H4 (cell line): ENCODE measurements around the gene ENSA. TPM values are rescaled to one million over a fixed set of nuclear protein-coding genes. Genes with fewer than 3 reads are reported as not detected.
"Not testable (repeated sequence)": the region's sequence is repeated elsewhere in the genome, so short reads cannot be mapped to it uniquely, and the experiment has no call there.

Experiments
- DNase-seq: peaks from one replicate; pipeline ENCODE4 v3.0.0-alpha.2; 2015; ENCODE audit warnings: low spot score
- total RNA-seq: library from RNA; depleted of rRNA; stranded (reverse); fragments of >200 nt; shearing (Covaris generic); gene quantifications from 2 replicates; pipeline ENCODE4 v1.2.3, GENCODE V29; 2014

The ENSA gene
- total RNA-seq, 1 experiment from 2014 or later: 143 TPM

DNA sequence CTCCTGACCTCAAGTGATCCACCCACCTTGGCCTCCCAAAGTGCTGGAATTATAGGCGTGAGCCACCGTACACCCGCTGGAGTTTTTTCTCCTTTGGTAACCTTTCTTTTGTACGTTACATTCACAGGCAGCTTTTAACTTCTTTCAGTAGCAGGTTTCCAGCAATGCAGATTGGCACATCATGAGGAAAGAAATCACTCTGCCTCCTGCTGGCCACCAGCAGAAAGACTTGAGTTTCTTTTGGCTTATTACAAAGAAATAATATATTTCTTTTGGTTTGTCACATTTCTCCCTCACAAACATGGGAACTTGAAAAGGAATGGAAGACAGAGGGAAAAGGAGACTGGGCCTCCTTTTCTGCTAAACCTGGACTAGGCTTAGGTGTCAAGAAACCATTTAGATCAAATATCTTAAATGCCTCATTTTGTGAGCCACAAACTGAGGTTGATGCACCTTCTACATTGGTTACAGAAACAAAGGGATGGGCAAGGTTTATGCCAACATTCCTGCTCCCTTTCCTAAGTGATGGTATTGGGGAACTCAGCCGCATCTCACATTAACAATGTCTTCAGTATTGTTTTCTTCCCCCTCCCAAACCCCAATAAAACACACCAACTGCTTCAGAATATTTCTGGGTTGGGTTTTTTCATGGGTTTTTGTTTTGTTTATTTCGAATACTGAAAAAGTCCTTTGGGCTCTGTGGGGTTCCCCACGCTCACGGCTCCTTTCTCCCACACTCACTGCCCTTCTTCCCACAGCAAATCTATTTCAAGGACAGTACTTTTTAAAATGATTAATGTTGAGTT is 7.7 kb downstream of the ENSA start:
- DNase-seq: peak; percentile 44

DNA sequence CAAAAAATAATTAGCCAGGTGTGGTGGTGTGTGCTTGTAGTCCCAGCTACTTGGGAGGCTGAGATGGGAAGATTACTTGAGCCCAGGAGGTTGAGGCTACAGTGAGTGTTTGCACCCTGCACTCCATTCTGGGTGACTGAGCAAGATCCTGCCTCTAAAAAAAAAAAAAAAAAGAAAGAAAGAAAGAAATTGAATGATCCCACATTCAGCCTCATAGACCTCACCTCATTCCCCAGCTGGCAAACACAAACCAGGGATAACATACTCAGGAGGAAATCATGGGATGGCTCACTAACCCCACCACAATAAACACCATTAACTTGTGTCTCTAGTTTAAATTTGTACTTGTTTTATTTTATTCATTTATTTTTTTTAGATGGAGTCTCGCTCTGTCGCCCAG is 8.5 kb downstream of the ENSA start:
- no peak for DNase-seq

DNA sequence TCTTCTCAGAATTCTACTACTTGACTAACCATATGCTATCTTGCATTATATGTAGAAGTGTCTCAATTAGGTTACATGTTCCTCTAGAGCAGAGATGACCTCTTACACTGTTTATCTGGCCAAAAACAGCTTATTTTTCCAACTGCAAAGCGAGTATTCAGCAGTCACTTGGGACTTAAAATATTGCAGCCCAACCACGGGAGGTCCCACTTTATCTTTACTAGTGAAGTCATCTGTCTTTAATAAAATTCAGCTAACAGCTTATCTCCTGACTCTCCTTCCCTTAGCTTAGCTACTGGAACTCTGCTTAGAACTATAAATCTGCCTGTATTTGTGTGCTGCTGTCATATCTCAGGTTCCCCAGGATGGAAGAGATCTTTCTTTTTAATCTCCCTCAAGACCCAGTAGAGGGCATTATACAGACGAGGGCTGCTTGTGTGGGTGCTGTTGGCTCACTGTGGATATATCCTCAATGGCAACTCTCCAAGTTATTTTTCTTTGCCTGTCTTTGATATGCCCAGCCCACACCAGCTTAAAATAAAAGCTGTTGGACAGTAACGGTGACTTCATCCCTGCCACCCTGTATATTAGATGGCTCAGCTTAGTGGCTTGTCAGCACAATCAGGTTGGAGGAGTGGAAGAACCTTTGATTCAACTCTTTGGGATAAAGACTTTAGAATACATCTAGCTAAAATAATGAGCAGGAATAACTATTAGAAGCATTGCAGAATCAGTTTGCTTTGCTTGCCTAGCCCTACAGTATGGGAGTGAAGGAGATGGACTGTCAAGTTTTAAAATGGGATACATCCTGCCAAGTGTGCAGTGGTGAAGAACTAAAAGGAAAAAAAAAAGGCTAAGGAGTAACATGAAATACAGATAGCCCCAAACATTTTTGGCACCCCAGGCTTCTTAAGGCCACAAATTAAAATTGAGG is 9.6 kb downstream of the ENSA start:
- DNase-seq: peak; percentile 71

DNA sequence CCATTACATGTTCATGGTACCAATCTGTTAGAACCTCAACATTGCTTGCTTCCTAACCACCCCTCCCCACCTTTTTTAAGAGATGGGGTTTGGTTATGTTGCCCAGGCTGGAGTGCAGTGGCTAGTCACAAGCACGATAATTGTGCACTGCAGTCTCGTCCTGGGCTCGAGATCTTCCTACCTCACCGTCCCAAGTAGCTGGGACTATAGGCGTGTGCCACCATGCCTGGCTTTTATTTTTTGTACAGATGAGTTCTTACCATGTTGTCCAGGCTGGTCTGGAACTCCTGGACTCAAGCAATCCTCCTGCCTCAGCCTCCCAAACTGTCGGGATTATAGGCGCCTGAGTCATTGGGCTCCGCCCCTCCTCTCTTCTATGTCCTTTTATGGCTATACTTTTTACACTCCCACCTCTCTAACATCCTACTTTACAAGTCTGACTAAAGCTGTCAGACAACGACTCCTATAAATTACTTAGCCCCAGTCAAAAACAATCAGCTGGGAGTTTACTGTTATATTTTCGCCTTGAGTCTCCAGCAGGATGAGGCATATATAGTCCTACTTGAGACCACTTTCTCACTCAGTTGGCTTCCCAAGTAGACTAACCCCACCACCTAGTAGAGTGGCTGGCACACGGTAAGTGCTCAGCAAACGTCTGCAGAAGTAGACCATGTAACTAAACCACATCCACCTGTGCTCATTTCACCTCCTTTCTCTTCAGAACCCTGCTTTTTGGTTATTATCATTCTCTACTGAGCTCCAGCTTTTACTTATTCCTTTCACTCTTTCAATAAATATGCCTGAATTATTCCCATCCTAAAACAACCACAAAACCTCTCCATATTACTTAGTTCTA is 13.8 kb downstream of the ENSA start:
- no peak for DNase-seq

DNA sequence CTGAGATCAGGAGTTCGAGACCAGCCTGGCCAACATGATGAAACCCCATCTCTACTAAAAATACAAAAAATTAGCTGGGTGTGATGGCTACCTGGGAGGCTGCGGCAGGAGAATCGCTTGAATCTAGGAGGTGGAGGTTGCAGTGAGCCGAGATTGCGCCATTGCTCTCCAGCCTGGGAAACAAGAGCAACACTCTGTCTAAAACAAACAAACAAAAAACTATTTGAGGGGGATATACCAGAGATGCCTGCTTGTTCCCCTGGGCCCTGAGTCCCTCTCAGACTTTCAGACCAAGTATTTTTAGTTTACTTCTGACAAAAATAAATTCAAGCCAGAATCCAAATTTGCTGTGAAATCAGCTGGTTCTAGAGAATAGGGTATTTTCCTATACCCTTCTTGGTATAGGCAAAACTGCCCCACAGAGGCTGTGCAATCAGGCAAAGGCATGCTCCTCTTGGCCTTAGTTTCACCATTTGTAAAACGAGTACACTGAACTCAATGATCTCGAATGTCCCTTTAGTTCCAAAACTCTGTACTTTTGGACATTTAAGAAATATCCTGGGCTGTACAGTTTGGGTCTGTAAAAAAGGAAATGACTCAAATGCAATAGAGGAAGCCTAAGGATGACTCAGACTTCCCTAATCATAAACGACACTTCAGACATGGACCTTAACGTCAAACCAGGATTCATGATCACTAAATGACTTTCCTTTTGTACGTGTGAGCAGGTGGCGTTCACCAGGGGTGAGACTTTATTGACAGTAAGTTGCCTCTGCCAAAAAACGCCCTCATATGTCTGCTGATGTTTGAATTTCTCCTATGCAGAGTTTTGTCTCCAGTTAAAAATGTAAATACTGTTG is 16.1 kb downstream of the ENSA start:
- peak; percentile 67 for DNase-seq

DNA sequence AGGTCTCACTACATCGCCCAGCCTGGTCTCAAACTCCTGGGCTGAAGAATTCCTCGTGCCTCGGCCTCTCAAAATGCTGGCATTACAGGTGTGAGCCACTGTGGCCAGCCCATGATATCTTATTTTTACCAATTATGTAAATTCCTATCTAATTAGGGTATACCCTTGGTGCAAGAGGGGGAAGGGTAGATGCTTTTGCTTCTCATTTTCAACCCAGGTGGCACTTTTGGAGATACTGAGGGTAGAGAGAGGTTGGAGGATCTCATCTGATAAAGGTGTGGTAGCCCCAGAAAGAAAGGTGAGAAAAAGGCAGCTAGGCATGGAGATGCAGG is 17.4 kb downstream of the ENSA start:
- no peak for DNase-seq

DNA sequence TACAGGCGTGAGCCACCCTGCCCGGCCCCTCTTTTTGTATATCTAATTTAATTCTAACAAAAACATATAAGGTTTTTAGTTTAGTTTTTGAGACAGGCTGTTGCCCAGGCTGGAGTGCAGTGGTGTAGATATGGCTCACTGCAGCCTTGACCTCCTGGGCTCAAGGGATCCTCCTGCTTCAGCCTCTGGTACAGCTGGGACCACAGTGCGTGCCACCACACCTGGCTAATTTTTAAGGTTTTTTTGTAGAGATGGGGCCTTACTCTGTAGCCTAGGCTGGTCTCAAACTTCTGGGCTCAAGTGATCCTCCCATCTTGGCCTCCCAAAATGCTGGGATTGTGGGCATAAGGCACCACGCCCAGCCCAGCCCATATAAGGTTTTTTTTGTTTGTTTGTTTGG is 18.8 kb downstream of the ENSA start:
- DNase-seq: no peak

DNA sequence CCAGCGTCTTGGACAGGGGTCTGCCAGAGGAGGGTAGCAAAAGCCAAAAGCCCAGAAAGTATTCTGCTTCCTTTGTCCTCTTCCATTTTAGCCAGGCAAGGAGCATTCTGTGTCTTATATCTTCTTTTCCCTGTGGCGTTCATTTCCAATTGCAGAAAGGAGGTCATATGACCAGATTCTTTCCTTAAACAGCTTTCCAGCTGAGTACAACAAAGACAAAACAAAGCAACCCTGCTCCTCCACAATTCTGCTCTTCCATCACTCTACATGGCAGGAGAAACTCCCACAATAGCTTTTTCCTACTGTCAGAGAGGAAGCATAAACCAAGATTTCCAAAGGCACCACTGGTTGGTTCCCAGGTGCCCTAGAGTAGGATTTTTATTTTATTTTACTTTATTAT is 19.7 kb downstream of the ENSA start:
- DNase-seq: no peak

DNA sequence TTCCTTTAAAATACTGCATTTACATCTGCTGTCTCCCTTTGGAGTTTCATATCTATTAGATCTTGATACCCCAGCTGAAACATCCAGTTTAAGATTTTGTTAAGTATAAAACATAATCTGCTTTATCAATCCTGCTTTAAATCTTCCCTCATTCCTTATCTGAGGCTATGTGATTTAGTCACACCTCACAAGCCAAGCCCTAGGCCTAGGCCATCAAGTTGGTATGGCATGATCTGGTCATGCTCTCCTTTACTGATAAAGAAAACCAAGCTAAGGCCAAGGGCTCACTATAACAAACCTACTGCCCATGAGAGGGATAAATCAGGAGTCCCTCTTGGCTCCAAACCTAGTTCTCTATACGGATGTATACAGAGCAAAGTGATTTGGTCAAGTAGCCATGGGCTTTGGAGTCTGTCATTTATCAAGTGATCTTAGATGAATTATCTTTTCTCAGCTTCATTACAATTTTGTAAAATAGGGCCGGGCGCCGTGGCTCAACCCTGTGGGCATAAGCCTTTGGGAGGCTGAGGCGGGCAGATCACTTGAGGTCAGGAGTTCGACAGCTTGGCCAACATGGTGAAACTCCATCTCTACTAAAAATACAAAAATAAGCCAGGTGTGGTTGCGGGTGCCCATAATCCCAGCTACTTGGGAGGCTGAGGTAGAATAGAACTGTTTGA is 22.8 kb downstream of the ENSA start:
- DNase-seq: no peak

DNA sequence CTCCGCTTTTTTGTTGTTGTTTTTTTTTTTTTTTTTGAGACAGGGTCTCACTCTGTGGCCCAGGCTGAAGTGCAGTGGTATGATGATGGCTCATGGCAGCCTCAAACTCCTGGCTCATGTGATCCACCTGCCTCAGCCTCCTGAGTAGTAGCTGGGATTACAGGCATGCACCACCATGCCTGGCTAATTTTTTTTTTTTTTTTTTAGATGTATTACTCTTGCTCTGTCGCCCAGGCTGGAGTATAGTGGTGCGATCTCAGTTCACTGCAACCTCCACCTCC is 24.0 kb downstream of the ENSA start:
- not testable (repeated sequence) for DNase-seq

DNA sequence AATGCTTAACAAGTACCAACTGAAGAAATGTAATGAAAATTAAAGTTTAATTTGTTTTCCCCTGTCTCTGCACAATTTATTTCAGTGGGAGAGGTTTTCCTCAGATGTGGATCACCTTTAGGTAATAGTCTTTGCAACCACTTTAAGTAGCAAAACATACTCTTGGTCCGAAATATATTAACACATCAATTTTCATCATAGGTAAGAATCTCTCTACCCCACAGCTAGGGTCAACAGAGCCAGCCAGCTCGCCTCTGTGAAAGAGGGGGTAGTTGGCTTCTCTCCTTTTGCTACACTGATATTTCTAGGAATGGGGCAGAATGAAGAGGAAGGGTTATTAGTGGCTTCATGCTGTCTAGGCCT is 25.2 kb downstream of the ENSA start:
- no peak for DNase-seq

DNA sequence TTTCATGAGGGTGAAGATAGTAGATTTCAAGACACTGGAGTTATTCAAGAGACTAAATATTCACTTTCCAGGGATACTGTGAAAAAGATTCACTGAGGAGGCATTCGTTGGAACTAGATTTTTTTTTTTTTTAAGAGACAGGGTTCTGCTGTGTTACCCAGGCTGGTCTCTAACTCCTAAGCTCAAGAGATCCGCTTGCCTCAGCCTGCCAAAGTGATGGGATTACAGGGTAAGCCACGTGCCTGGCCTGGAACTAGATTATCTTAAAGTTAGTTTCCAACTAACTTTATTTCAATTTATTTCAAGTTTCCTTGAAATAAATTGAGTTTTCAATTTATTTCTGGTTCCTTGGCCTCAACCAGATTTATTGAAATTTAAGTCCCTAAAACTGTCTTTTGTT is 25.7 kb downstream of the ENSA start:
- DNase-seq: no peak

DNA sequence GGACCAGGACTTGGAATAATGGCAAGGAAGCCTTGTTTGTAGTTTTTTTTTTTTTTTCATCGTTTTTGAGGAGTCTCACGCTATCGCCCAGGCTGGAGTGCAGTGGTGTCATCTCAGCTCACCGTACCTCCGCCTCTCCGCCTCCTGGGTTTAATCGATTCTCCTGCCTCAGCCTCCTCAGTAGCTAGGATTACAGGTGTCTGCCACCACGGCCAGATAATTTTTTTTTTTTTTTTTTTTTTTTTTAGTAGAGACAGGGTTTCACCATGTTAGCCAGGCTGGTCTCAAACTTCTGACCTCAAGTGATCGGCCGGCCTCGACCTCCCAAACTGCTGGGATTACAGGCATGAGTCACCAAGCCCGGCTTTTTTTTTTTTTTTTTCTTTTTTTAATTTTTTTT is 27.0 kb downstream of the ENSA start:
- not testable (repeated sequence) for DNase-seq

DNA sequence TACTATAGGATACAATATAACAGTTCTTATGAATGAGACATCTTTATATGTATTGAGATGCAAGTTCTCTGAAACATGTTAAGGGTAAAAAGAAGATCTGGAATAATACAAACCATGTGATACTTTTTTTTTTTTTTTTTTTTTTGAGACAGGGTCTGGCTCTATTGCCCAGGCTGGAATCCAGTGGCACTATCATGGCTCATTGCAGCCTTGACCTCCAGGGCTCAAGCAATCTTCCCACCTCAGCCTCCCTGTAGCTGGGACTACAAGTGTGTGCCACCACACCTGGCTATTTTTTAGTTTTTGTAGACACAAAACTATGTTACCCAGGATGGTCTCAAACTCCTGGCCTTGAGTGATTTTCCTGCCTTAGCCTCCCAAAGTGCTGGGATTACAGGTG is 27.9 kb downstream of the ENSA start:
- no peak for DNase-seq

DNA sequence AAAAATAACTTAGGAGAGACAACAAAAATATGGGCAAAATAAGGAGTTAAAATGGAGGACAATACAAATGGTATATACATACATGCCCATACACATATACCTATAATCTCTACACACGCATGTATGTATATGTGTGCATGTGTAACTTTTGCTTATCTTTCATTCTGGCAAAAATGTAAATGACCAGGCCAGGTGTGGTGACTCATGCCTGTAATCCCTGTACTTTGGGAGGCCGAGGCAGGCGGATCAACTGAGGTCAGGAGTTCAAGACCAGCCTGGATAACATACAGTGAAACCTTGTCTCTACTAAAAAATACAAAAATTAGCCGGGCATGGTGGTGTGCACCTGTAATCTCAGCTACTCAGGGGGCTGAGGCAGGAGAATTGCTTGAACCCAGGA is 31.1 kb downstream of the ENSA start:
- not testable (repeated sequence) for DNase-seq

DNA sequence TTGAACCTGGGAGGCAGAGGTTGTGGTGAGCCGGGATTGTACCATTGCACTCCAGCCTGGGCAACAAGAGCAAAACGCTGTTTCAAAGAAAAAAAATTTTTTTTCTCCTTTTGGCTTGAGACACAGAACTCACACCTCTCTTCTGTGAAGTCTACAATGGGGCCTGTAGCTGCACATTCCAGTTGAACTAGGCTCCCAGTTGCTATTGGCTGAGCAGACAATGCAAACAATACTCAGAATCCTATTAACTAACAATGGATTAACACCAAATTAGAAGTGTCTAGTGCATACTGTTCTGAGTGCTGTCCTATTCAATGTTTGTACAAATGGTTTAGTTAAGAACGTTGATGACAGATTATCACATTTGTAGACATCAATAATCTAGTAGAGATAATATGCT is 32.4 kb downstream of the ENSA start:
- DNase-seq: no peak

DNA sequence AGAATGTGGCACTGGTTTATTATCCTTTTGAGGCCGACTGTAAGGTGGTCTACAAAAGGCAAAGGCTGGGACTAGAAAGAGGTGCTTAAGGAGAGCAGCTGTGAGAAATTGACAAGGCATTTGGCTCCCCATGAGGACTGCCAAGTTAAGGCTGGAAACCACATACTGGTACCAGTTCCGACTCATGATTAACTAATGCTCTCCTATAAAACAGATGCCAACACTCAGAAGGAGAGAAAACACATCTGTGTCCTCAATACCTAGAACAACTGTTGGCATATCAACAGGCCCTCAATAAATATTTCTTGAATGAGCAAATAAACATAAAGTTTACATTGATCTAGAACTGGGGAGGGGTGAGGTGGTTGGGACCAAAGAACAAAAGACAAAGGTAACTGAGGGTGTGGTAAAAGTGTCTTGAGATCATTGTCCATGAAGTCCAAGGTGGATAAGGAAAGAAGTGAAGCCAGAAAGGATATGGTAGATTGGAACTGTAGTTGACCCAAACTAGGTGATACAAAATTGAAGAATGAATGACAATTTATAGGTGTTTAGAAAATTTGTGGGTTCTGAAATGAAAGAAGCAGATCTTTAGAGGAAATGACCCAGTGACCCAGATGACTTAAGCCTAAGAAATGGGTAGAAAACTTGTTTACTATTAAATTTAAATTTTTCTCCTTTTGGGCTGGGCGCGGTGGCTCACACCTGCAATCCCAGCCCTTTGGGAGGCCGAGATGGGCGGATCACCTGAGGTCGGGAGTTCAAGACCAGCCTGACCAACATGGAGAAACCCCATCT is 33.1 kb downstream of the ENSA start:
- DNase-seq: no peak

DNA sequence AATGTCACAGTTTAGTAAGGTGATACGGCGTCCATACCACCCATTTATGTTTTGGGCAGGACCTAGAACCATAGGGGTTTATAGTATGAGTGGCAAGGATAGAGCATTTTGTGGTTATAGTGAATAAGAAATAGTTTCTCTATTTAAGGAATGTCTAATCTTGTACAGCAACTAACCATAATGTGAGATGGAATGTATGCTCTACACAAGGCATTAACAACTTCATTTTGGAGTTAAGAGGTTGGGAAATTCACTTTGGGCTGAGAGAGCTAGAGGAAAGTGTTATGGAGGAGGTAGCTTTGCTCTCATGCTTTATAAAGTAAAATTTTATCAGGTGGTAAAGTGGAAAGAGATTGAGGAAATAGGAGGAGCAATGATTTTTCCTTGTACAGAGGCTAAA is 47.0 kb downstream of the ENSA start:
- DNase-seq: no peak

DNA sequence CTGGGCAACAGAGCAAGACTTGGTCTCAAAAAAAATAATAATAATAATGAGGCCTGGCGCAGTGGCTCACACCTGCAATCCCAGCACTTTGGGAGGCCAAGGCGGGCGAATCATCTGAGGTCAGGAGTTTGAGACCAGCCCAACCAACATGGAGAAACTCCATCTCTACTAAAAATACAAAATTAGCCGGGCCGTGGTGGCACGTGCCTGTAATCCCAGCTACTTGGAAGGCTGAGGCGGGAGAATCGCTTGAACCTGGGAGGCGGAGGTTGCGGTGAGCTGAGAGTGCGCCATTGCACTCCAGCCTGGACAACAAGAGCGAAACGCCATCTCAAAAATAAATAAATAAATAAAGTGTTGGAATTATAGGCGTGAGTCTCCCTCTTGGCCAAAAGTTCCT is 47.5 kb downstream of the ENSA start:
- DNase-seq: not testable (repeated sequence)

DNA sequence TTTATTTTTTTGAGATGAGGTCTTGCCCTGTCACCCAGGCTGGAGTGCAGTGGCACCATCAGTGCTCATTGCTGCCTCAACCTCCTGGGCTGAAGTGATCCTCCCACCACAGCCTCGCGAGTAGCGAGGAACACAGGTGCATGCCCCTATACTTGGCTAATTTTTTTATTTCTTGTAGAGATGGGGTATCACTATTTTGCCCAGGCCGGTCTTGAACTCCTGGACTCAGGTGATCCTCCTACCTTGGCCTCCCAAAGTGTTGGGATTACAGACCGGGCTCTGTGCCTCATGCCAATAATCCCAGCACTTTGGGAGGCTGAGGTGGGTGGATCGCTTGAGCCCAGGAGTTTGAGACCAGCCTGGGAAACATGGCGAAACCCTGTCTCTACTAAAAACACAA is 48.0 kb downstream of the ENSA start:
- not testable (repeated sequence) for DNase-seq
